LNCaP clone FGC (cell line): ENCODE results near the gene CFAP53.
"Not testable (repeated sequence)": the region's sequence is repeated elsewhere in the genome, so short reads cannot be mapped to it uniquely, and the experiment has no call there.

Experiments
- DNase-seq: peaks from one replicate; pipeline ENCODE4 v3.0.0-alpha.2; 2011; ENCODE audit warnings: low read depth
- H3K4me3 ChIP-seq: 2 replicates; pipeline ENCODE4 v1.5.1; 2011; ENCODE audit warnings: mild to moderate bottlenecking, low read depth, low read length, control low read depth
- TF ChIP-seq, protein P1 (sequence below): IDR thresholded peaks from 2 replicates; pipeline ENCODE4 v1.5.1; 2012; ENCODE audit warnings: mild to moderate bottlenecking; ENCODE audit not compliant: control insufficient read depth, insufficient read depth; ENCODE audit errors: extremely low read depth

The CFAP53 gene

DNA sequence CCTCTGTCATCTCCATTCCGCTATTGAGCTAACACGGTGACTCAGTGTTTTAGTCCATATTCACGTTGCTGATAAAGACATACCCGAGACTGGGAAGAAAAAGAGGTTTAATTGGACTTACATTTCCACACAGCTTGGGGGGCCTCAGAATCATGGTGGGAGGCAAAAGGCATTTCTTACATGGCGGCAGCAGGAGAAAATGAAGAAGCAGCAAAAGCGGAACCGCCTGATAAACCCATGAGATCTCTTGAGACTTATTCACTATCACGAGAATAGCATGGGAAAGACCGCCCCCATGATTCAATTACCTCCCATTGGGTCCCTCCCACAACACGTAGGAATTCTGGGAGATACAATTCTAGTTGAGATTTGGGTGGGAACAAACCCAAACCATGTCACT is 43.8 kb upstream of the CFAP53 start:
- H3K4me3 ChIP-seq = no peak overlapping the region
- TF ChIP-seq, protein P1, sequence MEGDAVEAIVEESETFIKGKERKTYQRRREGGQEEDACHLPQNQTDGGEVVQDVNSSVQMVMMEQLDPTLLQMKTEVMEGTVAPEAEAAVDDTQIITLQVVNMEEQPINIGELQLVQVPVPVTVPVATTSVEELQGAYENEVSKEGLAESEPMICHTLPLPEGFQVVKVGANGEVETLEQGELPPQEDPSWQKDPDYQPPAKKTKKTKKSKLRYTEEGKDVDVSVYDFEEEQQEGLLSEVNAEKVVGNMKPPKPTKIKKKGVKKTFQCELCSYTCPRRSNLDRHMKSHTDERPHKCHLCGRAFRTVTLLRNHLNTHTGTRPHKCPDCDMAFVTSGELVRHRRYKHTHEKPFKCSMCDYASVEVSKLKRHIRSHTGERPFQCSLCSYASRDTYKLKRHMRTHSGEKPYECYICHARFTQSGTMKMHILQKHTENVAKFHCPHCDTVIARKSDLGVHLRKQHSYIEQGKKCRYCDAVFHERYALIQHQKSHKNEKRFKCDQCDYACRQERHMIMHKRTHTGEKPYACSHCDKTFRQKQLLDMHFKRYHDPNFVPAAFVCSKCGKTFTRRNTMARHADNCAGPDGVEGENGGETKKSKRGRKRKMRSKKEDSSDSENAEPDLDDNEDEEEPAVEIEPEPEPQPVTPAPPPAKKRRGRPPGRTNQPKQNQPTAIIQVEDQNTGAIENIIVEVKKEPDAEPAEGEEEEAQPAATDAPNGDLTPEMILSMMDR = no peak
- no peak for DNase-seq

DNA sequence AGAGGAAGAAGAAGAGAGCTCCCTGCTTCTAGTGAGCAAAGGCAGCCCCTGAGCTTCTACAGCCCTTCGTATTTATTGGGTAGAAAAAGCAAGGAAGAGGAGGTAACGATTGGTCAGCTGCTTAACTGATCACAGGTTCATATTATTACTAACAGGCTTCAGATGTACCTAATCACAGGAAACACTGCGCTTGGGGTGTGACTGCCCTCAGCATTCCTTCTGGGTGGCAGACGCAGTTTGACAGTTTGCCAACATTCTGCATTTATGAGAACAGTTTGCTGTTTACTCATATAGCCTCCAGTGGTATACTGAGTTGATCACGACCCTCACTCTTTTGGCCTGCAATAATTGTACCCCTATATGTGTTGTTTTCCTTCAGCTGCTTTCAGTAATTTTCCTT is 42.6 kb upstream of the CFAP53 start:
- H3K4me3 ChIP-seq, DNase-seq: not testable (repeated sequence)

DNA sequence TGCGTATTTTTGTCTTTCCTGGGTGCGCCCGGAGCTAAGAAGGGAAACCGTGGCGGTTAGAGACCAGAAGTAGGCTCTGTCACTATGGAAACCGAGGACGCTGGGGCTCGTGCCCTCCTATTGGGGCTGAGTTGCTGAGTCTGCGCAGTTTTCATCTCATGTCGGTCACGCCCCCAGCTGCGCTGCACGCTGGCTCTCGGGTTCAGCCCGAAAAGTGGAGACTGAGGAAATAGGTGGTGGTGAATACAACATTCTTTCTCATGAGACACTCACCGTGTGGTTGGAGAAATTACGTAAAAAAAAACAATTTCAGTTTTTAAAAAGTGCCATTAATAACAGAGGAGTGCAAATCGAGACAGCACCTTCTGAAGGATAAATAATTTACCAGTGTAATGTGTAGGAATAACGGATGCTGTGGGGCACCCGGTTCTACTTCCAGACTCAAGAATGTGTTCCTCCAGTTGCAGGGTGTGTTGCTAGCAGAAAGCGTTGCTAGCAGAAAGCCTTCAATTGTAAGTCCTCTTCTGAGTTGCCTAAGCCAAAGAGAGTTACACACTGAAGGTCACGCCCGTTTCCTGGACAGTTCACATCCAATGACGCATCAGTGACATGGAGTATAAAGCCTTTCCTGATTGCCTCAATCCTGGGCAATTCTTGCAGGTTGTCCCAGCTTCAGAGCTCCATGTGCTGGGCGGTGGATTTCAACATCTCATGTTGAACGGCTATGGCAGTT is 41.6 kb upstream of the CFAP53 start:
- TF ChIP-seq, protein P1 = no peak
- peak overlapping the region; percentile 50 for H3K4me3 ChIP-seq
- peak; percentile 38 for DNase-seq

DNA sequence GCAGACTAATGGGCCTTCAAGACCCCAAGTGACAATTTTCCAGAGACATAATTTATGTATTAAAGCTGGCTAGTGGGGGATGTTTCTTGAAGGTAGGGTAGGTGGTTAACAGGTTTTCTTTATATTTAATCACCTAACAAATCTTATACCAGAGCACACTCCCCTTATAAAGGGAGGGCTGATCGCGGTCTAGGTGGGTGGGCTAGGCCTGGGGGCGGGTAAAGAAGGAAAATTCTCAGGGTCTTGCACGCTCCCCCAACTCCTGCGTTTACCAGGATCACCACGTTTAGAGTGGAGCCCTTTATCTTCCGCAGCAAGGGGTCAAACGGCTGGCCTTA is 41.1 kb upstream of the CFAP53 start:
- peak overlapping the region; percentile 50 for H3K4me3 ChIP-seq
- TF ChIP-seq, protein P1 = no peak

DNA sequence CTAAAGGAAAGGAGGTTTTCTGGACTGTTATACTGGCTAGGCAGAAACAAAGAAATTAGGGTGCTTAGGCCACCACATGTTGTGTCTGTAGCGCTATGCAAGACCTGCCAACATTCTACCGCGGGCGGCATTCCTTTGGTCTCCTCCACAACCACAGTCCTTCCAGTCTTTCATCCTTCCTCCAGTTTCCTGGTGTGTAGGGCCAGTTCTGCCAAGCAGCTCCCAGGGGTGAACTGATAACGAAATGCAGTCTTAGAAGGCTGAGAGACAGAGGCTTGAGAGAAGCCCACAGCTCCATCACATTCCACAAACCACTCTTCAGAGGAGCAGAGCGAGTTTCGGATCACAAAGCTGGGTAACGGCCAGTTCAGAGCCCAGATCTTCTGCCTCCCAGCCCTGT is 40.6 kb upstream of the CFAP53 start:
- no peak for DNase-seq
- H3K4me3 ChIP-seq = no peak overlapping the region
- TF ChIP-seq, protein P1 = no peak

More for the DNA sequence above, 41.1 kb upstream of the CFAP53 start:
- no peak for DNase-seq

DNA sequence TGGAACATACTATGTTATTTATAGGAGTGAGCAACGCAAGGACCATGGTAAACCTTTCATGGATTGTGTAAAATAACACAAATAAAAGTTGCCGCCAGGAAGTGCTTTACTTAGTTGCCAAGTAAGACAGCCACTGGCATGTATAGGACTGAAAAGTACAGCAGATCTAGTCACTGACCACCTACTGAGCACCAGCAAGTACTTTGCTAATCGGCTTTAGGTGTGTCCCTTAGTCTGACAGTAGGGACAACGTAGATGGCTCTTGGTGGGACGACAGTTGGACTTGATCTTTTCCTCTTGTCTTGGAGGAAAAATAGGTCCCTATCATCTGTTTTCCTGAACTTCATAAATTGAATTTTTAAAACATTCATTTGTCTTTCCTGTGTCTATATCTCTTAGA is 34.8 kb upstream of the CFAP53 start:
- TF ChIP-seq, protein P1 = no peak
- H3K4me3 ChIP-seq = no peak overlapping the region

DNA sequence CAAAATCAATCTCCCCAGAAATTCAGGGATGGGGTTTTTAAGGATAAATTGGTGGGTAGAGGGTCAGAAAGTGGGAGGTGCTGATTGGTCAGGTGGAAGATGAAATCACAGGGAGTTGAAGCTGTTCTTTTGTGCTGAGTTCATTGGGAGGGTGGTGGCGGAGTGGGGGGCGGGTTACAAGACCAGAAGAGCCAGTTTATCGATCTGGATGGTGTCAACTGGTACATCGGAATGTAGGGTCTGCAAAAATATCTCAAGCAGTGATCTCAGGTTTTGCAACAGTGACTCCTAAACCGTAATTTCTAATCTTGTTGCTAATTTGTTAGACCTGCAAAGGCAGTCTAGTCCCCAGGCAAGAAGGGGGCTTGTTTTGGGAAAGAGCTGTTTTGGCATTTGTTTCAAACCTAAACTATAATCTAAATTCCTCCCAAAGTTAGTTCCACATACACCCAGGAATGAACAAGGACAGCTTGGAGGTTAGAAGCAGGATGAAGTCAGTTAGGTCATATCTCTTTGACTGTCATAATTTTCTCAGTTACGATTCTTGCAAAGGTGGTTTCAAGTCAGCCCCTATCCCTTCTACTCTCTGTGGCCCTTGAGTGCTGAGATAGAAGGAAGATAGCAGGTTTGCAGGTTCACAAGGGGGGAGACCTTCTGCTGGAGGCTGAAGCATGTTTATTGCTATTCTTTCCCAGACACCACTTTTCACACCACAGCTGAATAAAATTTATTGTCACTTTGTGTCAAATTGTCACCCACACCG is 33.5 kb upstream of the CFAP53 start:
- TF ChIP-seq, protein P1 = no peak
- DNase-seq = no peak
- no peak overlapping the region for H3K4me3 ChIP-seq

More for the DNA sequence above, 34.8 kb upstream of the CFAP53 start:
- DNase-seq = no peak
